Measurements from ENCODE around the gene SLC35F1. TPM values are rescaled to one million over a fixed set of nuclear protein-coding genes. Genes with fewer than 3 reads are reported as not detected.

Gene SLC35F1
- polyA plus RNA-seq, 1 donor (not counting 4 experiments of a cell fraction or from before 2014, with no cell fraction given): not detected

GRCh38 chr6:118298476-118299427, 391.7 kb downstream of the SLC35F1 start:
- Histone ChIP-seq H3K36me3 (ENCODE audit: control insufficient read depth in 2 of 2, extremely low read depth in 1 of 2, insufficient read depth in 2 of 2, low read length in 2 of 2) (no peaks in the 10 kb centered on the region), H3K9me3 (ENCODE audit: control insufficient read depth, low read depth, low read length) (no peaks in the 10 kb centered on the region), H3K4me2 (ENCODE audit: control insufficient read depth, extremely low read depth, insufficient read depth, low read depth, low read length) (no peak overlapping the region), H3K27ac (ENCODE audit: control insufficient read depth, insufficient read depth, low read length) (no peak overlapping the region), H3K79me2 (ENCODE audit: control insufficient read depth, insufficient read depth, low read length) (no peaks in the 10 kb centered on the region), H3K27me3 (ENCODE audit: control insufficient read depth, extremely low read depth, insufficient read depth, low read length) (no peaks in the 10 kb centered on the region), H3K9ac (ENCODE audit: control insufficient read depth, extremely low read depth, insufficient read depth, low read length) (no peak overlapping the region), H4K20me1 (ENCODE audit: control insufficient read depth, extremely low read depth, insufficient read depth, low read length) (no peaks in the 10 kb centered on the region), H2AFZ (ENCODE audit: control insufficient read depth, low read length) (no peak overlapping the region), H3K4me3 (ENCODE audit: control insufficient read depth in 2 of 3, extremely low read depth in 1 of 3, insufficient read depth in 2 of 3, low read depth in 1 of 3, low read length in 3 of 3) (no peak overlapping the region), H3K9me1 (ENCODE audit: control insufficient read depth, extremely low read depth, insufficient read depth, low read length) (no peaks in the 10 kb centered on the region), H3K4me1 (ENCODE audit: control insufficient read depth, extremely low read depth, insufficient read depth, low read length) (no peaks in the 10 kb centered on the region)
- no peak for TF ChIP-seq EZH2 (IDR thresholded peaks at IDR 0.05; ENCODE audit: low read length)
- TF ChIP-seq, protein P1, sequence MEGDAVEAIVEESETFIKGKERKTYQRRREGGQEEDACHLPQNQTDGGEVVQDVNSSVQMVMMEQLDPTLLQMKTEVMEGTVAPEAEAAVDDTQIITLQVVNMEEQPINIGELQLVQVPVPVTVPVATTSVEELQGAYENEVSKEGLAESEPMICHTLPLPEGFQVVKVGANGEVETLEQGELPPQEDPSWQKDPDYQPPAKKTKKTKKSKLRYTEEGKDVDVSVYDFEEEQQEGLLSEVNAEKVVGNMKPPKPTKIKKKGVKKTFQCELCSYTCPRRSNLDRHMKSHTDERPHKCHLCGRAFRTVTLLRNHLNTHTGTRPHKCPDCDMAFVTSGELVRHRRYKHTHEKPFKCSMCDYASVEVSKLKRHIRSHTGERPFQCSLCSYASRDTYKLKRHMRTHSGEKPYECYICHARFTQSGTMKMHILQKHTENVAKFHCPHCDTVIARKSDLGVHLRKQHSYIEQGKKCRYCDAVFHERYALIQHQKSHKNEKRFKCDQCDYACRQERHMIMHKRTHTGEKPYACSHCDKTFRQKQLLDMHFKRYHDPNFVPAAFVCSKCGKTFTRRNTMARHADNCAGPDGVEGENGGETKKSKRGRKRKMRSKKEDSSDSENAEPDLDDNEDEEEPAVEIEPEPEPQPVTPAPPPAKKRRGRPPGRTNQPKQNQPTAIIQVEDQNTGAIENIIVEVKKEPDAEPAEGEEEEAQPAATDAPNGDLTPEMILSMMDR (optimal IDR thresholded peaks at IDR 0.05 in 1 of 3, IDR thresholded peaks at IDR 0.05 in 1 of 3, conservative IDR thresholded peaks at IDR 0.05 in 1 of 3; ENCODE audit: extremely low read depth in 1 of 3, insufficient read depth in 2 of 3, low read length in 3 of 3): no peak
- DNase-seq (ENCODE audit: low read depth, low spot score) (no peak), FAIRE-seq (no peak)
- dilution Hi-C loops (cut with MboI; ENCODE audit: extremely low pct_ligation_motif_present, low sequenced_read_pairs): no loop called here

GRCh38 chr6:118299457-118299856, 392.4 kb downstream of the SLC35F1 start:
- Histone ChIP-seq H3K9me1 (ENCODE audit: control insufficient read depth, extremely low read depth, insufficient read depth, low read length) (no peaks in the 10 kb centered on the region), H3K36me3 (ENCODE audit: control insufficient read depth in 2 of 2, extremely low read depth in 1 of 2, insufficient read depth in 2 of 2, low read length in 2 of 2) (no peaks in the 10 kb centered on the region), H3K9ac (ENCODE audit: control insufficient read depth, extremely low read depth, insufficient read depth, low read length) (no peak overlapping the region), H3K79me2 (ENCODE audit: control insufficient read depth, insufficient read depth, low read length) (no peaks in the 10 kb centered on the region), H3K4me3 (ENCODE audit: control insufficient read depth in 2 of 3, extremely low read depth in 1 of 3, insufficient read depth in 2 of 3, low read depth in 1 of 3, low read length in 3 of 3) (no peak overlapping the region), H3K9me3 (ENCODE audit: control insufficient read depth, low read depth, low read length) (no peaks in the 10 kb centered on the region), H3K4me1 (ENCODE audit: control insufficient read depth, extremely low read depth, insufficient read depth, low read length) (no peaks in the 10 kb centered on the region), H2AFZ (ENCODE audit: control insufficient read depth, low read length) (no peak overlapping the region), H3K27ac (ENCODE audit: control insufficient read depth, insufficient read depth, low read length) (no peak overlapping the region), H4K20me1 (ENCODE audit: control insufficient read depth, extremely low read depth, insufficient read depth, low read length) (no peaks in the 10 kb centered on the region), H3K4me2 (ENCODE audit: control insufficient read depth, extremely low read depth, insufficient read depth, low read depth, low read length) (no peak overlapping the region), H3K27me3 (ENCODE audit: control insufficient read depth, extremely low read depth, insufficient read depth, low read length) (no peaks in the 10 kb centered on the region)
- DNase-seq (ENCODE audit: low read depth, low spot score) (no peak), FAIRE-seq (no peak)
- no peak for TF ChIP-seq EZH2 (IDR thresholded peaks at IDR 0.05; ENCODE audit: low read length)
- TF ChIP-seq, protein P1 (optimal IDR thresholded peaks at IDR 0.05 in 1 of 3, IDR thresholded peaks at IDR 0.05 in 1 of 3, conservative IDR thresholded peaks at IDR 0.05 in 1 of 3; ENCODE audit: extremely low read depth in 1 of 3, insufficient read depth in 2 of 3, low read length in 3 of 3): no peak
- dilution Hi-C loops (cut with MboI; ENCODE audit: extremely low pct_ligation_motif_present, low sequenced_read_pairs): no loop called here
